Measurements from ENCODE around the gene TTC16.
"Not testable (repeated sequence)": the region's sequence is repeated elsewhere in the genome, so short reads cannot be mapped to it uniquely, and the experiment has no call there.

Gene TTC16

GRCh38 chr9:127744398-127745110 lies 28.7 kb downstream of the TTC16 start:
- no peak for ATAC-seq

- no peak for ATAC-seq
Measured at GRCh38 chr9:127746959-127747569, 31.2 kb downstream of the TTC16 start.

GRCh38 chr9:127749090-127749787 lies 33.4 kb downstream of the TTC16 start:
- no peak for ATAC-seq

- ATAC-seq: no peak
Measured at GRCh38 chr9:127751269-127752054, 35.6 kb downstream of the TTC16 start.

DNA sequence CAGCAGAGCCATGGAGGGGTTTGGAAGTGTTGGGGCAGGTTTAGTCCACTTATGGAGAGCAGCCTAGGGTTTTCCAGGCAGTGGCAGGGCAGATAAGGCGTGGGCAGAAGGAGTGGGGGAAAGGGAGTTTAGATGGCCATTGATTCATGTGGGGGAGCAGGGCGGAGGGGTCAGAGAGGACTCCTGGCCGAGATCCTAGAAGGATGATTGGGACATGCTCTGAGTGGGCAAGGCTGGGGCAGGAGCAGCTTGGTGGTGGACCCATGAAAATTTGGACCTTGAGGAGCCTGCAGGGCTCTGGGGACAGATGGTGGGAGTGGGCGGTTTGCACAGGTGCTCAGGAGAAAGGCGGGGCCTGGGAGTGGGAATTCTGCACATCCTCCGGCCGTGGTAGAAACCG lies 37.3 kb downstream of the TTC16 start:
- ATAC-seq: no peak

DNA sequence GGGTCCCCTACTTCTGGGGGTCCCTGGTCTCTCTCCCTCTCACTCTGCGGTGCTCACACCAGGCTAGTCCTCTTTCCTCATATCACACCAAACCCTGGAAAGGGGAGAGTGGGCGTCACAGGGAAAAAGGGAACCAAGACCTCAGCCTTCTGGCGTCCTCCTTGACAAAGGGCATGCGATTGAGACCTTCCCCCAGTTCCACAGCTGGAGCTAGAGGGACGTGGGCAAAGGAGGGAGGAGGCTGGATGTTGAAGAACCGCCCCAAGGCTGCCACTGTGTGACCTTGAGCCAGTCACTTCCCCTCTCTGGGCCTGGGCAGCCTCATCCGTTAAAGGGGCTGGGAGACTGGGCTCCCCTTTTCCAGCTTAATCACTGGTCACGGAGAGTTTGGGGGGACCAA lies 37.7 kb downstream of the TTC16 start:
- ATAC-seq: no peak

GRCh38 chr9:127754099-127755060 lies 38.5 kb downstream of the TTC16 start:
- no peak for ATAC-seq

DNA sequence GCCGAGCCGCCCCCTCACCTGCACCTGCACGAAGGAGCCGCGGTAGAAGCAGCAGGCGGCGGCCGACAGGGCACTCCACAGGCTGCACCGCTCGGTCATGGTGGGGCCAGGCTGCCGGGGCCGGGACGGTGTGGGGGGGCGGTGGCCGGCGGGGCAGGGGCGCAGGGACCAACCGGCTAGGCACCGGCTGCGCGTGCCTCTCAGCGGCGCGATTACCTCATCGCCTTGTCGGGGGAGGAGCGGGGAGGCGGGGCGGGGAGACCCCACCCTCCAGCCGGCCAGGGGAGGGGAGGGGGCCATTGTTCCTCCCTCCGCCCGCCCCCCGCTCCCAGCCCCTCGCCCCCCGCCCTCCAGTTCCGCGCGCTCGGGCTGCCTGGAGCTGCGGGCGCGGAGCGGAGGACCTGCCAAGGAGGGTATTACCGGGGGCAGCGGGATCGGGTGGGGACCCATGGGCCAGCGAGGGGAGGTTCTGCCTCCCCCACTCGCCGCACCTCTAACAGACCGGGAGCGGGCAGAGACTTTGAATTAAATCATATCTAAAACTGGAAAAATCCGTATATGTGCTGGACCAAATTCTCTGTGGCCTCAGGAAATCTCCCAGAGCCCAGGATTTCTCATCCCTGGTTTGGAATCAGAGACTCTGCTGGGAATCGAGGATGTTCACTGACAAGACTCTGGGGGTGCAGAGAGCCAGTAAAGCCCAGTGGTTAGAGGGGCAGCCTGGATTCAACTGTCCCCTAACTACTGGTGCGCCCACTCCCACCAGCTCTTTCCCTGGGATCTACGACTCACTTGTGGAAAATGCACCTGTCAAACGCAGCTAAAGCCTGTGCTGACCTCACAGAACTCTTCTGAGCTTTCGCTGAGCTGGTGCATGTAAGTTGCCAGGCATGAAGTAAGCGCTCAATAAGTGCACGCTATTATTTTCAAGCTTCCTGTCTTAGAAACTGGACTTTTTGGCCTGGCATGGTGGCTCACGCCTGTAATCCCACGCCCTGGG lies 39.5 kb downstream of the TTC16 start:
- no peak for ATAC-seq

DNA sequence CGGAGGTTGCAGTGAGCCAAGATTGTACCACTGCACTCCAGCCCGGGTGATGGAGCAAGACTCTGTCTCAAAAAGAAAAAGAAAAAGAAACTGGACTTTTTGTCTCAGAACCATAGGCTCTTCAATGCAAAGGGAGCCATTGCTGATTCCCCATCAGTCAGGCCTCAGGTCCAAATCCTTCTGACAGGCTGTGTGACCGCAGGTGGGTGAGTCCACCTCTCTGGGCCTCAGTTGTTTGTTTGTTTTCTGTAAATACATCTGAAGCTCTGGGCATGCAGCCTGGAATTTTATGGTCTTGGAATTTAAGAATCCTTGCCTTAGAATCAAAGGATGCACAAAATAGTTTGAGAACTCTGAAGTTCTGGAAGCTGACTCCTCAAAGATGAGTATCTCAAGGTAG lies 40.4 kb downstream of the TTC16 start:
- no peak for ATAC-seq

DNA sequence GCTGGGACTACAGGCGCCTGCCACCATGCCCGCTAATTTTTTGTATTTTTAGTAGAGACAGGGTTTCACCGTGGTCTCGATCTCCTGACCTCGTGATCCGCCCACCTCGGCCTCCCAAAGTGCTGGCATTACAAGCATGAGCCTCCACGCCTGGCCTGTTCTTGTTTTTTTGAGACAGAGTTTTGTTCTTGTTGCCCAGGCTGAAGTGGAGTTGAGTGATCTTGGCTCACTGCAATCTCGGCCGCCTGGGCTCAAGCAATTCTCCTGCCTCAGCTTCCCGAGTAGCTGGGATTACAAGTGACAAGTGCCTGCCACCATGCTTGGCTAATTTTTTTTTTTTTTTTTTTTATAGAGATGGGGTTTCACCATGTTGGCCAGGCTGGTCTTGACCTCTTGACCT lies 40.9 kb downstream of the TTC16 start:
- ATAC-seq: not testable (repeated sequence)

DNA sequence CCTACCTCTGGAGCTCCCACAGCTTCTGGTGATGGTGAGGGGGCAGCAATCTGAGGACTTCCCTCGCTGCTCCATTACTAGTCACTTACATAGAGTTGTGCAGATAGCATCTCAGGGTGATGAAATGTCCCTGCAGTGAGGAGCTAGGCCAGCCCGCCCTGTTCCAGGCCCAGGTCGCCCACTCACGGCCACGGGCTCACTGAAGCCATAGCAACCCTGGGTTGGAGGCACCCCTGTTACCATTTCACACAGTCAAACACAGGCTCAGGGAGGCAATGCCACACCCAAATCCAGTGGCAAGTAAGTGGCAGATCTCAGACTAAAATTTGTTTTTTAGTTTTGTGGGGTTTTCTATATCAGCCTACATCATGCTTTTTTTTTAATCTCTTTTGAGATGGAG lies 43.0 kb downstream of the TTC16 start:
- no peak for ATAC-seq

GRCh38 chr9:127761061-127761460 lies 45.2 kb downstream of the TTC16 start:
- no peak for ATAC-seq

DNA sequence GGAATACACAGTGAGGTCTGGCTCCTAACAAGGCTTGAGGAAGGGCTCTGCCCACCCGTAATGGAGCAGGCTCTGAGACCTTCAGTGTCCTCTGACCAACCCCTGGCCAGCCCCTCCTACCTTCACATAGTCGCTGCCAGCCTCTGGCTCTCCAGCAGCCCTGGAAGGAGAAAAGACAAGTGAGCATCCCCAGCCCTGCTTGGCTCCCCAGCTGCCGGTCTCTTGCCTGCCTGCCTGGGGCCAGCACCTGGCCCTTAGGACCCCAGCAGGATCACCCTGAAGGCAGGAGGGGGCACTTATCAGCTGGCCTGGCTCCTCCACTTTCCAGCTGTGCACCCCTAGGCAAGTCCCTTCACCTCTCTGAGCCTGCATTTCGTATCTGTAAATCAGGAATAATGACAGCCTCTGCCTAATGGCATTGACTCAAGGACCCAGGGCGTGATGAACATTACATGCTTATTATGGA lies 45.6 kb downstream of the TTC16 start:
- ATAC-seq: no peak

DNA sequence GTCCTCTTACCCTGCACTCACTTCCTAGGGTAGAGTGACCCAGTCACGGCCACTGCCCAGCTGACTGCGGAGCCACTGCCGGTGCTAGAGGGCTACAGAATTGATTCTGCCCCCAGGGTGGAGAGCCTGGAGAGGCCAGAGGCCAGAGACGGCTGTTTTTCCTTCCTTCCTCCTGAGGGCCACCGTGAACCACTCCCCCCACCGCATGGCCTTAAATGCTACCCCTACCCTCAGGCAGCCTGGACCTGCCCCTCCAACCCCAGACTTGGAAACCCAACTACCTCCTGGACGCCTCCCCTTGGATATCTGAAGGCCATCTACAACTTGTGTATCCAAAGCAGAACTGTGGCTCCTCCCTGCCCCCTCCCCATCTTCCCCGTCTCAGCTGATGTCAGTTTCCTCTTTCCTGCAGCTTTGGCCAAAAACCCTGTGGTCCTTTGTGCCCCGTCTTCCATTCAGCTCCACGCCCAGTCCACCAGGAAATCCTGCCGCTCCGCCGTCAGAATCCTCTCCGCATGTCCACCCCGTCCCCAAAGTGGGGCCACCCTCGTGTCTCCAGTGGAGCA lies 46.3 kb downstream of the TTC16 start:
- no peak for ATAC-seq

DNA sequence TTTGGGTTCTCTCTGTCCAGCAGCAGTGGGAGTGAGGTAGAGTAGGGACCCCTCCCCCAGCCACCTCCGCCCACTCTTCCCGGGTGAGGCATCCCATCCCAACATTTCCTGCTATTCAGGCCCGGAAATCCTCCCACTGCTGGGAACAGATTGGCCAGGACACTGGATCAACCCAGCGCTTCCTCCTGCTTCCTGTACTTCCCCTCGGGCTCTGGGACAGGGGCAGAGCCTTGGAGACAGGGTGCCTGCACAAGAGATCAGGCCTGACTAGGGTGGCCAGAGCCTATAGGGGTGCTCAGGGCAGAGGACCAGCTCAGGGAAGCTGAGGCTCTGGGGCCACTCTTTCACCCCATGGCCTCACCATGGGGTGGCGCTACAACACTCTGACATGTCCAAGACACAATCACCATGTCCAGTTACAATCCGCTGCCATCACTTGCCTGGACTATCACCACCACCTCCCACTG lies 48.1 kb downstream of the TTC16 start:
- peak; percentile 35 to 60 for ATAC-seq

DNA sequence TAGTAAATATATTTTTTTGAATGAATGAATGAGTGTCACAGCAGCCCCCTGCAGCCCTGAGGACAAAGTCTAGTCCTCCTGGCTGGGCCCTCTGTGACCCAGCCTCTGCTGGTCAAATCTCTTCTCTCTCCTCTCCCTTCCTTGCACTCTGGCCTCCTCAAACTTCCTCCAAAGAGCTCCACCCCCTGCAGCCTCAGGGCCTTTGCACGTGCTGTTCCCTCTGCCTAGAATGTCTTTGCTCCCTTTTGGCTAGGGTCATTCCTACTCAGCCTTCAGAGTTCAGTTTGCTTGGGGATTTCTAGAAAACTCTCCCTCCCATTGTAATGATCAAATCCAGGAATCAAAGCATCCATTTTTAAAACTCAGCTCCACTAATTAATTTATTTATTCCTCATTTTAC lies 49.5 kb downstream of the TTC16 start:
- no peak for ATAC-seq

DNA sequence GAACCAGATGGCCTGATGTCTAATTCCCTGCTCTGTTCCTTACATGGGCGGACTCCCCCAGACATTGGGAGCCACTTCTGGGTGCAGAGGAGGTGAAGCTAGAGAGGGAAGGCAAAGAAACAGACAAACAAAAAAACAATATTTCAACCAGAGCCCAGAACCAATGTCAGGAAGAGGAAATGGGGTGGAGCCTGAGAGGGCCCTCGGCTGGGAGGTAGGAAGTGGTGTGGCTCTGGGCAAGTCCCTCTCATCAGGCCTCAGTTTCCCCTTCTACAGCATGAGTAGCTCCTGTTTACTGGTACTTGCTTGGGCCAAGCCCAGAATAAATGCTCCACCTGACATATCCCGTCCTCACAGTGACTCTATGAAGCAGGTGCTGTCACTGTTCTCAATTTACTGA lies 51.5 kb downstream of the TTC16 start:
- no peak for ATAC-seq

- ATAC-seq: no peak
Measured at GRCh38 chr9:127767909-127768331, 52.0 kb downstream of the TTC16 start.

DNA sequence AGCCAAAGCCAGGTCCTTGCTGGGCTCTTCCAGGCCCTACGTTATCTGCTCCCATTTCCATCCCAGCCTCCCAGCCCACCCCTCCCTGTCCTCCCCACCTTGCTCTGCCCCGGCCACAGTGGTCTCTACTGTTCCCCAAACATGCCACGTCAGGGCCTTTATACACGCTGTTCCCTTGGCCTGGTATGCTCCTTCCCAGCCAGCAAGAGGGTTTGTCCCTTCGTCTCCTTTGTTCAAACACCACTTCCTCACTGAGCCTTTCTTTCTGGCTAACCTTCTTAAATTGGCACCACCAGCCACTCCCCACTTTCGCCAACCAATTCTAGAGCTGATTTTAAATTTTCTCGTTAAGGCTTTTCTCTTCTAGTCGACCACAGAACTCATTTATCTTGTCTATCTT lies 52.8 kb downstream of the TTC16 start:
- ATAC-seq: no peak

- no peak for ATAC-seq
Measured at GRCh38 chr9:127769101-127769500, 53.2 kb downstream of the TTC16 start.

All from activated CD4-positive, CD25-positive, alpha-beta regulatory T cell treated with anti-CD3 and anti-CD28 coated beads, Interleukin-2, amount 50 U/mL, for 24 hours (primary cell).